GM19467 (cell line): ENCODE data around the gene TBATA.

ENCODE experiments used
- ATAC-seq: cut with Tn5 transposase; IDR thresholded peaks from one replicate; pipeline ENCODE4 v1.9.1; 2021; ENCODE audit warnings: mild to moderate bottlenecking, moderate library complexity; ENCODE audit not compliant: unreplicated experiment

Gene TBATA, protein sequence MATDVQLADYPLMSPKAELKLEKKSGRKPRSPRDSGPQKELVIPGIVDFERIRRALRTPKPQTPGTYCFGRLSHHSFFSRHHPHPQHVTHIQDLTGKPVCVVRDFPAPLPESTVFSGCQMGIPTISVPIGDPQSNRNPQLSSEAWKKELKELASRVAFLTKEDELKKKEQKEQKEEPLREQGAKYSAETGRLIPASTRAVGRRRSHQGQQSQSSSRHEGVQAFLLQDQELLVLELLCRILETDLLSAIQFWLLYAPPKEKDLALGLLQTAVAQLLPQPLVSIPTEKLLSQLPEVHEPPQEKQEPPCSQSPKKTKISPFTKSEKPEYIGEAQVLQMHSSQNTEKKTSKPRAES

DNA sequence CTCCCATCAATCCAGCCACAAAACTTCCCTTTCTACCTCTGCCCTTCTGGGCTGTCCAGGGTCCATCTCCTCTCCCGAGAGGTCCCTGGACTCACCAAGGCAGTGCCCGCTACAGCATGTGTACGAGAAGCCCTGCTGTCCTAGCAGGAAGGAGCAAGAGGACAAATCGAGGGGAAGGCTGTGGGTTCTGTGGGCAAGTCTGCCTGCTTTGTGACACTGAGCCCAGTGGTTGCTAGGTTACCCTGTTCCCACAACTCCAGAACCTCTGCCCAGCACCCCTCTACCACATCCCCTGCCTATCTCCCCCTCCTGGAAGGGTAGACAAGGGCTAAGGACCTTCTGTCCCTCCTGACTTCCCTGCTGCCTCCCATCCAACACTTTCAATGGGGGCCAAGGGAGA is at the start of gene TBATA:
TBATA (minus strand) TSS at position 188 of the 400 bp plus-strand sequence. CDS start 1,998 bp downstream, outside the sequence.
- ATAC-seq: no peak

DNA sequence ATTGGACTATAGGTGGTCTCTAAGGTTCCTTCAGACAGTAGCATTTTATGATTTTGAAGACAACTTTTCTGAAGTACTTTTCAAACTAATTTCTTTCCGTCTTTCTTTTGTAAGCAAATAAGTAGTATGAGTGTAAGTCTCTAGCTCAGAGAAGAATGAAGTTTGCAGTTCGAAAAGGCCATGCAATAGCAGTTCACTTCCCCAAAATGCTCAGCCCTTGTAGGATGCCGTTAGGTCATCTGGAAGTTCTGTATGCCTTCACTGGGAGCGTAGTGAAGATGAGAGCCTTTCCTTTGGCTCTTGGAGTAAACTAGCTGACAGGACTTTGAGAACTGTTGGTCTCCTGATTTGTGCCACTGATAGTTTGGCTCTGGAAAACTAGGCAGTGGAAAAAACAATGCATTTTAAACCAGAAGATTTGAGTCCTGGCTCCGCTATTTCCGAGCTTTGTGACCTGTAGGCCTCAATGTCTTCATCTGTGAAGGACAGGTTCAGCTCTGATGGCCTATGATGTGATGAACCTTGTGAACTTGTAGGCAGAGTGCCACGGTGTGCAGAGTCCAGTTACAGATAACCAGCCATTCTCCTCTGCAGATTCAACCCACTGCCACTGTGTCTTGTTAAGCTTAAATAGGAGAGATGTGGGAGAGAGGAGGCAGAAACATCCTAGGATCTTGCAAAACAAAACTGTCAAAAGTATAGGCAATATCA is 49.4 kb upstream of the TBATA start:
- ATAC-seq: no peak

DNA sequence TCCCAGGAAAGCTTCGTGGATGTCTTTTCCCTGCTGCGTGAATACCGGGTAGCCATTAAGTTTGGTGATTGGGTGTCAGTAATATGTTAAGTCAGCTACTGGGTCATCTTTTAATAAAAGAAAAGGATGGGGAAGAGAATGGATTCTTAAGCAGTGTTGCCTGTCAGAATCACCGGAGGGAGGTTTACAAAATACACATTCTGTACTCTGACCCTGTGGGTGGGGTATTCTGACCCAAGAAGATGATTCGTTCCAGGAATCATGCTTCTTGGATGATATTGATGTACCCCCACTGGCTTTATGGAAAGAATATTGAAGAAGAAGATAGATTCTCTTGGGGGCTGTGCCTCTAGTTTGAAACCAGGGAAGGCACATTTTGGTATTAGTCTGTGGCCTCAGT is 48.8 kb upstream of the TBATA start:
- no peak for ATAC-seq

DNA sequence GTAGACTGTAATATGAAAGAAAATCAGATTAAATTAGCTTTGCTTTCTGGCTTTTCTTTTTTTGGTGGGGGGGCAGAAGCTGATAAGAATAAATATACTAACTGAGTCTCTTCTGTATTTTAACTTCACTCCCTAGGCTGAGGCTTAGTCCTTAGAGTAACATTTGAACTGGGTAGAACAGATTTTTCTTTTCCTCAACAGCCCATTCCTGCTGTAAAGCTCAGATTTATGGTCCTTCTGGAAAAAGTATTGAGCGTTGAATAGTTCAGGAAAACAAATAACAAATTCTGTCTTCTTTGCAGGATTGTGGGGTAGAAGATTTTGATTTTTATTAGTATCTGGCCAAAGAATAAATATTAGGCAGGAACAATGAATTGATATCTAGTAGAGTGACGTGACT is 48.4 kb upstream of the TBATA start:
- ATAC-seq: no peak

DNA sequence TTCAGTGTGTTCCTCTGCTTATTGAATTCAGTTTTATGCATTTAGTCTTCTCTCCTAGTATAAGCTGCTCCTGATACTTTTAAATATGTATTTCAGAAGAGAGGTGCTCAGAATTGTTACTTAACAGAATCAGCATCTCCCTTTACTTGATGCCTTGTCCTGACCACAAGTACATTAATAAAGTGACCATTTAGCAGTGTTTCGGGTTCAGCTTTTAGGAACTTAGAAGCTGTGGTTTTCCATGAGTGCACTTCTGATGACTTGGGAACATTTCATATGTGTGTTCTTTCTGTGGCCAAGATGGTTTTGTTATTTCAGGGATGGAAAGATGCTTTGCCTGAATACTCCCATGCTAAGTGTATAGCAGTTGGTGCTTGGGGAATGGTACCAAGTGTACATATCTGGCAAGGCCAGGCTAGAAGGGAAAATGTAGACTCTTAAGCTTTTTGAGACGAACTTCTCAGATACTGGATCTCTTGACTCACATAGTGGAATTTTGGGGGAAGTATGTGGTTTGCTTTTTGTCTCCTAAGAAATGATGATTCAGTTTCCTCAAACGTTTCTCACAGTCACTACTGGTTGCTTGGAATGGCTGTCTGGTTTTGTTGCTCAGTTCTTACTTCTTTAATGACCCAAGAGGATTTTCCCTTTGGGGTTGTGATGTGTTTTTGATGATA is 47.8 kb upstream of the TBATA start:
- ATAC-seq: no peak

DNA sequence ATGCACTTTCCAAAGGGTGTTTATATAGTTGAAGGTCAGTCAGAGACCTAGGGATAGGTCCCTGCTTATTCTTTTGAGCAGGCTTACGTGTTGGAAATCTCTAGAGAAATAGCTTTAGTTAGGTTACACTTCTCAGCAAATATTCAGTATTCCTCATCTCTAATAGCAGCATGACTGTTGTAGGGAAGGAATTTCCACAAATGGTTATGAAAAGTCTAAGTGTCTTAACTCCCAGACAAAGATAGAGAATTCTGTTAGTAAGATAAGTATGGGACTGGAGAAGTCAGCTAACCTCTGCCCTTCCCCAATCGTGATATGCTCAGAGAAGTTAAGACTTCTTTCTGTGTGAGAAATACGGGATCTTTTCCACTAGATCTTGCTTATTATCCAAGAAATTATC is 47.0 kb upstream of the TBATA start:
- no peak for ATAC-seq

DNA sequence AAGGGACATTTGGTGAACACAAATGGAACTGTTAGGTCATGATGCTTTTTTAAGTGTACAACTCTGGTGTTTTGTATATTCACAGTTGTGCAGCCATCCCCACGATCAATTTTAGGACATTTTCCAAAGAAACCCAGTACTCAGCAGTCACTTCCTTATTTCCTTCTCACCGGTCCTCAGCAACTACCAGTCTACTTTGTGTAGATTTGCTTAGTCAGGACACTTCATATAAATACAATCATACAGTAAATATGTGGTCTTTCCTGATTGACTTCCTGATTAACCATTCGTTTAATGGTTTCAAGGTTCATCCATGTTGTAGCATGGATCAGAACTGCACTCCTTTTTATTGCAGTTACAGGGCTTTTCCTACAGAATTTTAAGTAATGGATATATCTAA is 45.0 kb upstream of the TBATA start:
- no peak for ATAC-seq

DNA sequence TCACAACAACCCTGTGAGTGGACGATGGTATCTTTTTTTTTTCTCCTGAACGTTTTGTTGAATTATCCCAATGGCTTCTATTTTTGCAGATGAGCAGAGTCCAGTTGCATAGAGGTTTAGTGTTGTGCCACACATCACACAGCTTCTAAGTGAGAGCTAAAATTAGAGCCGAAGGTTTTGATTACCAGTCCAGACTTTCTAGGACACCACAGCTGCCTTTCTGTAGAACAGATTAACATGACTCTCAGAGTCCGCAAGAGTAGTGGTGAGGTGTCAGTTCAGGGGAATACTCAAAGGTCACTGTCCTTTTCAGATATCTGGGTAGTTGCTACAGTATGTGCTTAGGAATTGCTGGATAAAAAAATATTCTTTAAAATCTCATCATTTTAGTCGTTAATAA is 44.4 kb upstream of the TBATA start:
- no peak for ATAC-seq

DNA sequence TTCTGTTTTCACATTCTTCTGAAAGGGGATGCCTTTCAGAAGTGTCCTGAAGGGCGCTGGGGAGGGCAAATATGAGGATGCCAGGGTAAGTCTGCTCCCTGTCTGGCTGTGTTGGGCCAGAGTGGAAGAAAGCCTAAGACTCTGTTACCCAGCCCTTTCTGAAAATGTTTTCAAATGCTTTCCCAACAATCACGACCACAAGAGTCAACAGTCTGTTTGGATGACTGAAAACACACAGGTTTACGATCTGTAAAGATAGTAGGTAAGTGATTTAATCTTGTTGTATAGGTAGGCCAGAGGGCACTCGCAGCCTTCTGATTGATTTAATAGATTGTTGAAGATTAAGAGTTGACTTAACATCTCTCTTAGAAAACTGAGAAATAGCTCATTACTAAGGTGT is 43.7 kb upstream of the TBATA start:
- ATAC-seq: no peak

DNA sequence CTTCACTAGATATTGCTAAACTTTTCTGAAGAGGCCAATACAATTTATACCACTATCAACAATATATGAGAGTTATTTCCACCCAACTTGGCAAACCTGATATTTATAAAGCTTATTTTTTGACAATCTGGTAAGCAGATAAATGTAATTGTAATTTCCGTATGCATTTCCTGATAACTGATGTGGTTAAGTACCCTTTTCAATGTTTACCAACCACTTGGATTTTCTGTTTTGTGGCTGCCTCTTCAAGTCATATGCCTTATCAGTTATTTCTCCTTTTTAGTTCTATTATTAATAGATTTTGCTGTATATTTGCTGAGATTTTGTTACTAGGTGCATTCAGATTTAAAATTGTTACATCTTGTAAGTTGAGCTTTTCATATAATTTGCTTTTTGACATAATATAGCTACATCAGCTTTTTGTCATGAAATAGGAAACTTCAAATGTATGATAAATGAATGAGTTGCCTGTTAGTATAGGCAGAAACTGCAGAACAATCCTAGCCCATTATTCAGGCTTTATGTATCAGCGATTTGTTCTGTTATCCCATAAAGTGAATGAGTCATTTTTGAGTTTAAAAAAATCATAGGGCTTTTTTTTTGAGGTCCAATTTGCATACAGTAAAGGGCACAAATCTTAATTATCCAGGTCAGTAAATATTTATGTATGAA is 42.0 kb upstream of the TBATA start:
- ATAC-seq: no peak

DNA sequence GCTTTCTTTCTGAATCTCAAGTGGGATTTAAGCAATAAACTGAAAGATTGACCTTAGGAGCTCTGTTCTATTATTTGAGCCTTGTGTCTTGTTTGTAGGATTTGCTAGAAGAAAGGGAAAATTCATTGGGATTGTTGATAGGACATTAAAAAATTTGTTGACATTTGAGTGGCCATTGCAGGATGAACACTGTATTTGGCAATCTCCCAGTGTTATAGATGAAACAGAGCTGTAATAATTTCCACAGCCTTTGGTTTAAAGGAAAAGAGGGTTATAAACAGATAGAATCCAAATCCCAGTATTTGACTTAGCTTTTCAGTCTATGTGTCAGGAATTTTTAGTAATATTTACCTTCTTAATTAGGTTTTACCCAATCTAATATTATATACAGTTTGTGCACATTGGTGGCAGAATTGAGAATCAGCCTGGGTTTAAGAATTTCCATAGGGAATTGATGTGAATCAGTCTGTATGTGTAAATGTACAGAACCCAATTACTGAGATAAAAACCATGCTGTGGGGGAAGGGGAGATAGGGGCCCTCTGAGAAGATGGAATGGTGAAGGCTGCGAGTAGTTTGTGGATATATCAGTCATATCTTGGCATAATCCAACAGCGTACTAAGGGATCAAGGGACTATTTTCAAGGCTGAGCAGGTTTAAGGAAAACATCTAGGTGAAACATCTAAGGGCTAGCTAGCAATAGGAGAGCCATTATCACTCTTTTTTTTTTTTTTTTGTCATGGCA is 37.1 kb upstream of the TBATA start:
- no peak for ATAC-seq

DNA sequence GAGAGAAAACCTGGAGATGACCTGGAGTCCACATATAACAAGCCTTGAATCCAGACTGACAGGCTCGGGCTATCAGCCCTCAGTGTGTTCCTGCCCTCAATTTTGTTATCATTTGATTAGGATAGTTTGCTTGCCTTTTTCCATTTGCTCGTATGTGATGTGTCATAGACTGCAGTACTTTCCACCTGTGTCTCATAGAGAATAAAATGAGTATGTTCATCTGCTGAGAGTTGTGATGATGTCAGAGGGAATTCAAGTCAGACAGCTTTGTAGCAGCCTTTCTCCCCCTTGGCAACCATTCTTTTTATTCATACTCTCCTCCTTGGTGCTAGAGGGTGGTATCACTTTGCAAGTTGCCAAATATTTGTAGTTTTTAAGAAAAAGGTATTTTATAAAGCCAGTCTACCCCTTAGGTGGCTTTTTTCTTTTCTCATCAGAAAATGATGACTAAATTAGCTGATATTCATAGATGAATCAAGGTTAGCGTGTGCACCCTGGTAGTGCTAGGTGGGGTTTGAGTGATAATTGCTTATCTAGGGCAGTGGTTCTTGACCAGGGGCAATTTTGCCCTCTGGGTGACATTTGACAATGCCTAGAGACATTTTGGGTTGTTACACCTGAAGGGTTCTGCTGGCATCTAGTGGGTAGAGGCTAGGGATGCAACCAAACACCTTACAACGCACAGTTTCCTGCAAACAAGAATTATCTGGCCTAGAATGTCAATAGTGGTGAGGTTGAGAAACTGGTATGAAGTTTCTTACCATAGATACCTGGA is 36.0 kb upstream of the TBATA start:
- ATAC-seq: no peak

DNA sequence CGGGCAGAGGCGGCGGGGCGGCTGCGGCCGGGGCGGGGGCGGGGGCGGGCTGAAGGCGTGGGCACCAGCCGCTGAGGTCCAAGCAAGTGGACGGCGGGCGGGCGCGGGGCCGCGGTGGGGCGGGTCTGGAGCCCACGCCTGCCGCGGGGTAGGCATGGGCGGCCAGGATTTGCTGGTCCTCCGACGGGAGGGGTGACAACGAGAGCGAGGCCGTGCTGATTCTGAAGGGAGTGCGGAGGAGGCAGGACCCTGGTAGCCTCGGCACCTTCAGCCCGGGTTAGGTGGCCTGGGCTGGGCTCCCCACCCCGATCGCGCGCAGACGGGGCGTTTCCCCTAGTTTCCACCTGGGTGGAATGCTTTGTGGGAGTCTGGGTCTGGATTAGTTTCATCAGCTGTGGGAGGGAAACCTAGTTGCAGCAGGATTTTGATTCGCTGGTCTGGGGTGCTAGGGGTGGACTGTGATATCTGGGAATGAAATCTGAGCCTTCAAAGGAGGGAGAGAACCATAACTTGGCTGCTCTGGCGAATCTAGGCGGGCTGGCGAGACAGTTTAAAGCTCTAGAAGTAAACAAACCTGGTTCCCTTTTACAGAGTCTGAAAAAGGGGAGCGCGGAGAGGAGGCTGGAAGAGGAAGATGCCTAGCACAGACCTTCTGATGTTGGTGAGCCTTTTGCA is 31.2 kb upstream of the TBATA start:
- peak; percentile 25 for ATAC-seq

DNA sequence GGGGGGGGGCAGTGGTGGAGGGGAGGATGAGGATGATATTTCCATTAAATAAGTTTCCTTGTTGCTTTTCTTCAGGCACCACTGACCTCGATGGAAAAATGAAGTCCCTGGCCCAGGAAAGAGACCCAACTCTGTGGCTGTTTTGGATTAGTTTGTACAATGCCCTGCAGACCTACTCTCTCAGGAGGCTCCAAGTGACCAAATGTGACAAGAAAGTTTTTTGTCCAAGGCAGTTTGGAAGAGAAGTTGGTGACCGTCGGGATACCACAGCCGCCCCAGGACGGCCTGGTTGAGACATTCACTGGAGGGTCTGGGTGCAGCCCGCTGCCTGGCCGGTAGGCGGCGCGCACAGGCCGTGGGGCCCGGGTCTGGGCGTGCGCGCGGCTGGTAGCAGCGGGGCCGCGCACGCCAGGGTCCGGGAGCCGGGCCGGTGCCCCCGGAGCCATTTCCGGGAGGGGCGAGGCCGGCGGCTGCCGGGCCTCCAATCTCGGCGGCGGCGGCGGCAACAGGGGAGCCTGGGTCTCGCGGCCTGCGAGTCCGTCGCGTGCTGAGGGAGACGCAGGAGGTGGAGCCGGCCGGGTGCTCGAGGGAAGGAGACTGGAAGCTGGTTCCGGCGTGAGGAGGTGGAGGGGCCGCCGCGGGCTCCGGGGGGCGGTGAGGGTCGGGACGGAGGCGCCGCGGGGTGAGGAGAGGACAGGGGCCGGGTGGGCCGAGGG is 30.5 kb upstream of the TBATA start, which contains the start of gene SGPL1:
SGPL1 (plus strand) TSS at position 445 of the 716 bp plus-strand sequence. CDS start 906 bp downstream, outside the sequence.
- ATAC-seq: peak; percentile 90

DNA sequence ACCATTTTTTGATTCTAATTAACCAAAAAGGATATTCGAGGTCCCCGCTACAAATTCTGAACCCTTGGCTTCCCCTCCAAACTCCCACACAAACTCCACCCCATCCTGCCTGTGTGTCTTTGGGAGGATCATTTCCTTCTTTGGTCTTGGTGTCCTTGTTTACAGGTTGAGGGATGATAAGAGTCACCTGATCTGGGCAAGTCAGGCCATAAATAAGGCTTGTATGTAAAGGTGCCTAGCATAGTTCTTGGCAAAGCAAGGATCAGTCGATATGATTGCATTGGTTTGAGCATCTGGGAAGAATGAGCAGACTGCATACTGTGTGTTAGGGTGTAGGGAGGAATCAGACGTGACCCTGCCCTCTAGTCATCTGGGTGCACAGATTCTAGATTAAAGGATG is 28.9 kb upstream of the TBATA start:
- ATAC-seq: no peak

DNA sequence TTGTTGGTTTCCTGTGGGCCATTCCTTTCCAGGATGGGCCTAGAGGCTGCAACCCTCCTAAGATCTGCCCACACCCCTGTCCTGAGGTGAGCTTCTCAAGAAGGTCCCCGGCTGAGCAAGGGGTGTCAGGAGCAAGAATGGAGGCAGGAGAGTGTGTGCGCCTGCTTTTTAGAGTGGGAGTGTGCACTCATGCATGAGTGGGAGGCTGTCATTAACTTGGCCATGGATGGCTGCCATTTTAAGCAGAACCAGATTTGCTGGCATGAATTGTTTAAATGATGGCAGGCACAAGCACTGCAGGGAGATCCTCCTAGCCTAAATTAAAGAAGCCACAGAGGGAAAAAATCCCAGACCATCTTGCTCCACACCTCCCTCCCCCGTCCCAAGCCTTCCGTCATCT is 27.6 kb upstream of the TBATA start:
- ATAC-seq: no peak

DNA sequence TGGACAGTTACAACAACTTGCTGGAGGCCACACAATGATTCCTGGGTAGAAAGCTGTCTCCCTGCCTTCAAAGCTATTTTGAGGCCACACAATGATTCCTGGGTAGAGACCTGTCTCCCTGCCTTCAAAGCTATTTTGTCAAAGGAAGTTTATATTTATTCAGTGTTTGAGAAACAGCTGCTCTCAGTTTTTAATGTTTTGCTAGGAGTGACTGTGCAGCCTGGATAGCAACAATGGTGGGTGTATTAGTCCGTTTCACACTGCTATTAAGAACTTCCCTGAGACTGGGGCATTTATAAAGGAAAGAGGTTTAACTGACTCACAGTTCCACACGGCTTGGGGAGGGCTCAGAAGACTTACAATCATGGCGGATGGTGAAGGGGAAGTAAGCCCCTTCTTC is 26.7 kb upstream of the TBATA start:
- no peak for ATAC-seq

DNA sequence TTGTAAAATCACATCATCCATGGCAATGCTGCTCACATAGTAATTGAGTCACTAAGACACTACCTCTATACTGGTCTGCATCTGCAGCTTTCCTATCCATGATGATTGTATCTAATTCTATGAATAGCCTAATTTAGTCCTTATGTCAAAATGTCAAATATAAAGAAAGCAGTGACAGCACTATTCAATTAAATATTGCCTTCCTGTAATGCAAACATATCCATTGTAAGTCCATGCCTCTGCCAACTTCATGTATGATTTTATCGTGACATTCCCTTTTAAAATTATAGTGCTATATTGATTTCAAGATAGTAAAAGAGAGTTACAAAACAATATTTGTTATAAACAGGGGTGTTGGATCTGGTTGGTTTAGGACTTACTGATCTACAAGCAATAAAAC is 25.8 kb upstream of the TBATA start:
- no peak for ATAC-seq

DNA sequence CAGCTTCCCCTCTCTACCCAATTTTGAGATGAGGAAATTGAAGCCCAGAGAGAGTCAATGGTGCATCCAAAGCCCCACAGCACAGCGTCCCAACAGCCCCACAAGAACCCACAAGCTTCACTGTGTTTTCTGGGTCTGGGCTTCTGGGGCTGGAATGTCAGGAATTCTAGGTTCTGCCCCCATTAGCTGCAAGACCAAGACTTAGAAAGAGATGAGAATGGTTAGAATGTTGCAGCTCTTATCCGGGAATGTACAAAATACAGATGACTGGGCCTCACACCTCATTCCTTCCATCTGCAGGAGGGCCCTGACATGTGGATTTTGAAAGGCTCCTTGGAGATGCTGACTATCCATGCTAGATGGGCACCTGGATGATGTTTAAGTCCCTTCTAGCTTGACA is 24.5 kb upstream of the TBATA start:
- ATAC-seq: no peak
